NB4 (cell line): ENCODE data around the gene FMN1.

Source experiments
- CTCF ChIP-seq: IDR thresholded peaks from one replicate; pipeline ENCODE4 v1.5.1; 2012; ENCODE audit warnings: low read depth, low read length
- MAX ChIP-seq: IDR thresholded peaks from 2 replicates; pipeline ENCODE4 v1.6.1; 2011; ENCODE audit warnings: low read depth, low read length
- MYC ChIP-seq: IDR thresholded peaks from 2 replicates; pipeline ENCODE4 v1.6.1; 2011; ENCODE audit warnings: low read depth, low read length
- POLR2A ChIP-seq: IDR thresholded peaks from 2 replicates; pipeline ENCODE4 v1.6.1; 2011; ENCODE audit warnings: mild to moderate bottlenecking; ENCODE audit not compliant: insufficient read length; ENCODE audit errors: extremely low read depth

GRCh38 chr15:32908135-32908801 is 286.2 kb downstream of the FMN1 start:
- TF ChIP-seq CTCF (no peak), POLR2A (no peak), MAX (no peak), MYC (no peak)
